Inflammatory macrophage (primary cell): ENCODE measurements around the gene SLC7A8.

Experiments
- DNase-seq, 2 donors: peaks; one replicate each; pipeline ENCODE4 v3.0.0-alpha.2; 2020 to 2022

The SLC7A8 gene

GRCh38 chr14:23182372-23183157, 895 bp downstream of the SLC7A8 start:
- peak in 1 of 2 donors; percentile 53 for DNase-seq

- no peak for DNase-seq
Observed at GRCh38 chr14:23181946-23182345, 1.5 kb downstream of the SLC7A8 start.

- DNase-seq: no peak
Observed at GRCh38 chr14:23181453-23181852, 2.0 kb downstream of the SLC7A8 start.

- no peak for DNase-seq
Observed at GRCh38 chr14:23177181-23177580, 6.3 kb downstream of the SLC7A8 start.

GRCh38 chr14:23175823-23176222, 7.6 kb downstream of the SLC7A8 start:
- no peak for DNase-seq

GRCh38 chr14:23174296-23175184, 8.9 kb downstream of the SLC7A8 start:
- DNase-seq: peak; percentile 78 to 88

GRCh38 chr14:23173796-23174195, 9.7 kb downstream of the SLC7A8 start:
- DNase-seq: no peak

GRCh38 chr14:23173031-23173430, 10.4 kb downstream of the SLC7A8 start:
- peak; percentile 86 to 88 for DNase-seq

GRCh38 chr14:23172574-23172973, 10.9 kb downstream of the SLC7A8 start:
- no peak for DNase-seq

- no peak for DNase-seq
Observed at GRCh38 chr14:23172096-23172495, 11.4 kb downstream of the SLC7A8 start.

- DNase-seq: peak in 1 of 2 donors; percentile 41
Observed at GRCh38 chr14:23171222-23171975, 12.1 kb downstream of the SLC7A8 start.

- DNase-seq: no peak
Observed at GRCh38 chr14:23169622-23170021, 13.8 kb downstream of the SLC7A8 start.

GRCh38 chr14:23168246-23168645, 15.2 kb downstream of the SLC7A8 start:
- no peak for DNase-seq

- peak; percentile 62 to 84 for DNase-seq
Observed at GRCh38 chr14:23167116-23167847, 16.2 kb downstream of the SLC7A8 start.

GRCh38 chr14:23164949-23165348, 18.5 kb downstream of the SLC7A8 start:
- no peak for DNase-seq

- no peak for DNase-seq
Observed at GRCh38 chr14:23164250-23164649, 19.2 kb downstream of the SLC7A8 start.

GRCh38 chr14:23163830-23164229, 19.6 kb downstream of the SLC7A8 start:
- no peak for DNase-seq

GRCh38 chr14:23162800-23163199, 20.7 kb downstream of the SLC7A8 start:
- peak; percentile 47 to 52 for DNase-seq

GRCh38 chr14:23162005-23162404, 21.5 kb downstream of the SLC7A8 start:
- DNase-seq: no peak

- DNase-seq: peak; percentile 92 to 93
Observed at GRCh38 chr14:23160924-23161522, 22.4 kb downstream of the SLC7A8 start.

GRCh38 chr14:23159532-23159931, 23.9 kb downstream of the SLC7A8 start:
- DNase-seq: peak; percentile 68 to 71

- no peak for DNase-seq
Observed at GRCh38 chr14:23158779-23159178, 24.7 kb downstream of the SLC7A8 start.
